H1 (cell line): ENCODE results near the gene TMEM131L. TPM values are rescaled to one million over a fixed set of nuclear protein-coding genes. Genes with fewer than 3 reads are reported as not detected.

Experiments
- CBX8 ChIP-seq: fragments of 300-800, 300-1000 bp; sonication (generic); IDR thresholded peaks from 2 replicates; pipeline ENCODE4 v1.7.1; 2016; ENCODE audit warnings: low read depth, low read length, borderline replicate concordance
- CHD7 ChIP-seq: fragments of 300-600 bp; sonication (generic); IDR thresholded peaks from 2 replicates; pipeline ENCODE4 v1.7.1; 2012; ENCODE audit warnings: low read length, moderate library complexity, mild to moderate bottlenecking, inconsistent platforms; ENCODE audit not compliant: insufficient replicate concordance
- EP300 ChIP-seq, 2 experiments: IDR thresholded peaks; 1 replicate in 1 of 2; 2 replicates in 1 of 2; pipeline ENCODE4 v1.6.1; 2011 to 2012; ENCODE audit warnings: low read depth in 2 of 2, low read length in 2 of 2, mild to moderate bottlenecking in 2 of 2, borderline replicate concordance in 1 of 2, inconsistent platforms in 1 of 2, moderate library complexity in 1 of 2
- JUN ChIP-seq: IDR thresholded peaks from 2 replicates; pipeline ENCODE4 v1.6.1; 2011; ENCODE audit warnings: low read depth, mild to moderate bottlenecking, improper control_type of control experiment, low read length
- SIN3A ChIP-seq, 2 experiments: IDR thresholded peaks in 1 of 2; conservative IDR thresholded peaks in 1 of 2; 2 replicates each; pipeline ENCODE4 v1.6.1; 2011 to 2012; ENCODE audit warnings: low read length in 2 of 2, improper control_type of control experiment in 1 of 2, low read depth in 1 of 2, mild to moderate bottlenecking in 1 of 2
- SIX5 ChIP-seq: IDR thresholded peaks from 2 replicates; pipeline ENCODE4 v1.6.1; 2011; ENCODE audit warnings: mild to moderate bottlenecking, low read depth, low read length
- SP1 ChIP-seq: IDR thresholded peaks from 2 replicates; pipeline ENCODE4 v1.6.1; 2011; ENCODE audit warnings: low read depth, low read length
- SRF ChIP-seq: IDR thresholded peaks from 2 replicates; pipeline ENCODE4 v1.6.1; 2011; ENCODE audit warnings: mild to moderate bottlenecking, low read depth, low read length, moderate library complexity
- TBP ChIP-seq: IDR thresholded peaks from 2 replicates; pipeline ENCODE4 v1.6.1; 2011; ENCODE audit warnings: low read depth, low read length, improper control_type of control experiment
- polyA plus RNA-seq, 7 experiments: library from polyadenylated mRNA; depleted of rRNA in 3 of 7; stranded (reverse) in 5 of 7; unstranded in 2 of 7; fragments of >200 nt in 5 of 7; fragments of 200-250 nt in 2 of 7; gene quantifications; 1 replicate in 5 of 7; 2 replicates in 1 of 7; 4 replicates in 1 of 7; pipeline versions ENCODE4 v1.2.1 to v1.2.3, GENCODE V29; 2011 to 2013; ENCODE audit warnings: missing spikeins in 2 of 7, mixed read lengths in 2 of 7
- total RNA-seq: library from RNA; stranded (reverse); fragmentation: NEBNext Ultra II Directional; extraction: Animal tissue kit (Norgen Biotek cat#: 25700); gene quantifications from 2 replicates; pipeline ENCODE4 v1.2.1, GENCODE V29; 2021

The TMEM131L gene
- total and polyA plus RNA-seq, 2 of the 8 experiments (the other 6 are each of a cell fraction or from before 2014, with no cell fraction given) = 14.3 to 26.1 TPM

GRCh38 chr4:153495480-153496193 is 29.5 kb downstream of the TMEM131L start (continued):
- TF ChIP-seq CHD7 = no peak
- no peak for TF ChIP-seq TBP
- TF ChIP-seq EP300 (IDR thresholded peaks at IDR 0.05; ENCODE audit: borderline replicate concordance in 1 of 2, low read depth in 2 of 2, low read length in 2 of 2) = no peak
- no peak for TF ChIP-seq SP1
- TF ChIP-seq SIX5 = no peak
- no peak for TF ChIP-seq JUN
- TF ChIP-seq CBX8 = no peak
- no peak for TF ChIP-seq SIN3A (conservative IDR thresholded peaks at IDR 0.05 in 1 of 2, IDR thresholded peaks at IDR 0.05 in 1 of 2; ENCODE audit: low read depth in 1 of 2, low read length in 2 of 2)
- TF ChIP-seq SRF = no peak
- TF ChIP-seq, all 59 proteins: peak for 0
